GM12878 (cell line): ENCODE measurements around the gene PTGR1.

Experiments
- CTCF ChIP-seq, 3 experiments: IDR thresholded peaks in 2 of 3; conservative IDR thresholded peaks in 1 of 3; 2 replicates each; pipeline ENCODE4 v1.5.1; 2011; ENCODE audit warnings: low read depth in 3 of 3, low read length in 3 of 3, mild to moderate bottlenecking in 3 of 3, control low read depth in 2 of 3, moderate library complexity in 2 of 3, inconsistent platforms in 1 of 3, mixed read lengths in 1 of 3; ENCODE audit not compliant: control insufficient read depth in 2 of 3, insufficient read depth in 1 of 3; ENCODE audit errors: extremely low read depth in 1 of 3
- EGR1 ChIP-seq, 2 experiments: IDR thresholded peaks; 1 replicate in 1 of 2; 2 replicates in 1 of 2; pipeline ENCODE4 v1.6.1; 2011 to 2012; ENCODE audit warnings: low read depth in 2 of 2, low read length in 2 of 2, borderline replicate concordance in 1 of 2, mild to moderate bottlenecking in 1 of 2, moderate library complexity in 1 of 2
- HCFC1 ChIP-seq: fragments of 150-350 bp; IDR thresholded peaks from 2 replicates; pipeline ENCODE4 v1.6.1; 2014; ENCODE audit warnings: low read length
- MEF2A ChIP-seq: IDR thresholded peaks from 2 replicates; pipeline ENCODE4 v1.6.1; 2011; ENCODE audit warnings: low read depth, mild to moderate bottlenecking, low read length, moderate library complexity; ENCODE audit not compliant: insufficient read depth
- NR2C1 ChIP-seq: fragments of 450-650 bp; IDR thresholded peaks from 2 replicates; pipeline ENCODE4 v1.6.1; 2017; ENCODE audit warnings: antibody characterized with exemption, mild to moderate bottlenecking, moderate library complexity
- TCF7 ChIP-seq: IDR thresholded peaks from 2 replicates; pipeline ENCODE4 v1.6.1; 2014; ENCODE audit warnings: antibody characterized with exemption, borderline replicate concordance
- TF ChIP-seq, protein P1 (sequence below): fragments of 450-650 bp; IDR thresholded peaks from 2 replicates; pipeline ENCODE4 v1.6.1; 2017; ENCODE audit warnings: mild to moderate bottlenecking, moderate library complexity
- TF ChIP-seq, protein P2 (sequence below): IDR thresholded peaks from 2 replicates; pipeline ENCODE4 v1.6.1; 2011; ENCODE audit warnings: borderline replicate concordance, low read depth, mild to moderate bottlenecking, moderate library complexity, mixed read lengths, low read length; ENCODE audit not compliant: insufficient read depth; ENCODE audit errors: extremely low read length

- TF ChIP-seq CTCF (IDR thresholded peaks at IDR 0.05 in 2 of 3, conservative IDR thresholded peaks at IDR 0.05 in 1 of 3; ENCODE audit: control insufficient read depth in 2 of 3, extremely low read depth in 1 of 3, insufficient read depth in 1 of 3, low read depth in 3 of 3, low read length in 3 of 3): no peak
- no peak for TF ChIP-seq MEF2A
- no peak for TF ChIP-seq HCFC1
- TF ChIP-seq, protein P1, sequence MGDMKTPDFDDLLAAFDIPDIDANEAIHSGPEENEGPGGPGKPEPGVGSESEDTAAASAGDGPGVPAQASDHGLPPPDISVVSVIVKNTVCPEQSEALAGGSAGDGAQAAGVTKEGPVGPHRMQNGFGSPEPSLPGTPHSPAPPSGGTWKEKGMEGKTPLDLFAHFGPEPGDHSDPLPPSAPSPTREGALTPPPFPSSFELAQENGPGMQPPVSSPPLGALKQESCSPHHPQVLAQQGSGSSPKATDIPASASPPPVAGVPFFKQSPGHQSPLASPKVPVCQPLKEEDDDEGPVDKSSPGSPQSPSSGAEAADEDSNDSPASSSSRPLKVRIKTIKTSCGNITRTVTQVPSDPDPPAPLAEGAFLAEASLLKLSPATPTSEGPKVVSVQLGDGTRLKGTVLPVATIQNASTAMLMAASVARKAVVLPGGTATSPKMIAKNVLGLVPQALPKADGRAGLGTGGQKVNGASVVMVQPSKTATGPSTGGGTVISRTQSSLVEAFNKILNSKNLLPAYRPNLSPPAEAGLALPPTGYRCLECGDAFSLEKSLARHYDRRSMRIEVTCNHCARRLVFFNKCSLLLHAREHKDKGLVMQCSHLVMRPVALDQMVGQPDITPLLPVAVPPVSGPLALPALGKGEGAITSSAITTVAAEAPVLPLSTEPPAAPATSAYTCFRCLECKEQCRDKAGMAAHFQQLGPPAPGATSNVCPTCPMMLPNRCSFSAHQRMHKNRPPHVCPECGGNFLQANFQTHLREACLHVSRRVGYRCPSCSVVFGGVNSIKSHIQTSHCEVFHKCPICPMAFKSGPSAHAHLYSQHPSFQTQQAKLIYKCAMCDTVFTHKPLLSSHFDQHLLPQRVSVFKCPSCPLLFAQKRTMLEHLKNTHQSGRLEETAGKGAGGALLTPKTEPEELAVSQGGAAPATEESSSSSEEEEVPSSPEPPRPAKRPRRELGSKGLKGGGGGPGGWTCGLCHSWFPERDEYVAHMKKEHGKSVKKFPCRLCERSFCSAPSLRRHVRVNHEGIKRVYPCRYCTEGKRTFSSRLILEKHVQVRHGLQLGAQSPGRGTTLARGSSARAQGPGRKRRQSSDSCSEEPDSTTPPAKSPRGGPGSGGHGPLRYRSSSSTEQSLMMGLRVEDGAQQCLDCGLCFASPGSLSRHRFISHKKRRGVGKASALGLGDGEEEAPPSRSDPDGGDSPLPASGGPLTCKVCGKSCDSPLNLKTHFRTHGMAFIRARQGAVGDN: no peak
- TF ChIP-seq, protein P2, sequence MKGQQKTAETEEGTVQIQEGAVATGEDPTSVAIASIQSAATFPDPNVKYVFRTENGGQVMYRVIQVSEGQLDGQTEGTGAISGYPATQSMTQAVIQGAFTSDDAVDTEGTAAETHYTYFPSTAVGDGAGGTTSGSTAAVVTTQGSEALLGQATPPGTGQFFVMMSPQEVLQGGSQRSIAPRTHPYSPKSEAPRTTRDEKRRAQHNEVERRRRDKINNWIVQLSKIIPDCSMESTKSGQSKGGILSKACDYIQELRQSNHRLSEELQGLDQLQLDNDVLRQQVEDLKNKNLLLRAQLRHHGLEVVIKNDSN: no peak
- no peak for TF ChIP-seq TCF7
- TF ChIP-seq EGR1 (IDR thresholded peaks at IDR 0.05; ENCODE audit: borderline replicate concordance in 1 of 2, low read depth in 2 of 2, low read length in 2 of 2): no peak
- TF ChIP-seq NR2C1: no peak
Observed at GRCh38 chr9:111637421-111637950, 38.0 kb upstream of the PTGR1 start.
